A549 (cell line): ENCODE measurements around the gene INTS7.

ENCODE experiments used
- BHLHE40 ChIP-seq: IDR thresholded peaks from 2 replicates; pipeline ENCODE4 v1.6.1; 2012; ENCODE audit warnings: low read depth, low read length, inconsistent platforms
- CBX2 ChIP-seq: fragments of 200-600 bp; sonication (generic); IDR thresholded peaks from 2 replicates; pipeline ENCODE4 v1.6.1; 2016; ENCODE audit warnings: low read depth, mild to moderate bottlenecking, borderline replicate concordance
- CBX8 ChIP-seq: fragments of 200-600 bp; sonication (generic); IDR thresholded peaks from 2 replicates; pipeline ENCODE4 v1.6.1; 2016
- CTCF ChIP-seq: fragments of >200 bp; sonication (Bioruptor Twin); formaldehyde crosslinking; IDR thresholded peaks from 3 replicates; pipeline ENCODE4 v1.5.1; 2016
- EP300 ChIP-seq, 2 experiments: fragments of >200 bp; sonication (Bioruptor Twin); formaldehyde crosslinking; IDR thresholded peaks; 2 replicates in 1 of 2; 3 replicates in 1 of 2; pipeline ENCODE4 v1.6.1; 2016 to 2017
- HMGXB4 ChIP-seq: fragments of 250-450 bp; sonication (Bioruptor Pico); IDR thresholded peaks from 2 replicates; pipeline ENCODE4 v1.5.0; 2021; ENCODE audit warnings: mild to moderate bottlenecking, moderate library complexity, borderline replicate concordance
- MAX ChIP-seq: IDR thresholded peaks from 2 replicates; pipeline ENCODE4 v1.6.1; 2012
- MAZ ChIP-seq: fragments of 150-350 bp; IDR thresholded peaks from 2 replicates; pipeline ENCODE4 v1.6.1; 2014; ENCODE audit warnings: antibody characterized with exemption, low read depth, low read length, borderline replicate concordance
- NR3C1 ChIP-seq: fragments of >200 bp; sonication (Bioruptor Twin); formaldehyde crosslinking; IDR thresholded peaks from 3 replicates; pipeline ENCODE4 v1.6.1; 2017
- RAD21 ChIP-seq, 2 experiments: fragments of >200 bp in 1 of 2; sonication (Bioruptor Twin) in 1 of 2; formaldehyde crosslinking in 1 of 2; IDR thresholded peaks in 1 of 2; conservative IDR thresholded peaks in 1 of 2; 2 replicates in 1 of 2; 3 replicates in 1 of 2; pipeline ENCODE4 v1.6.1; 2012 to 2018; ENCODE audit warnings: inconsistent platforms in 1 of 2
- RCOR1 ChIP-seq: fragments of 150-350 bp; IDR thresholded peaks from 2 replicates; pipeline ENCODE4 v1.6.1; 2014; ENCODE audit warnings: antibody characterized with exemption, low read length, low read depth
- SMC3 ChIP-seq: fragments of >200 bp; sonication (Bioruptor Twin); formaldehyde crosslinking; IDR thresholded peaks from 3 replicates; pipeline ENCODE4 v1.6.1; 2018; ENCODE audit warnings: inconsistent platforms
- TP53 ChIP-seq: fragments of 250-450 bp; sonication (Bioruptor Pico); IDR thresholded peaks from 2 replicates; pipeline ENCODE4 v1.5.0; 2021; ENCODE audit warnings: mild to moderate bottlenecking, moderate library complexity
- USF2 ChIP-seq: fragments of 450-650 bp; IDR thresholded peaks from 2 replicates; pipeline ENCODE4 v1.6.1; 2014; ENCODE audit warnings: antibody characterized with exemption

- no peak for TF ChIP-seq RAD21 (conservative IDR thresholded peaks at IDR 0.05 in 1 of 2, IDR thresholded peaks at IDR 0.05 in 1 of 2)
- no peak for TF ChIP-seq CTCF
- TF ChIP-seq TP53 (CRISPR knock-in tag): no peak
- TF ChIP-seq USF2: no peak
- TF ChIP-seq MAX: no peak
- no peak for TF ChIP-seq SMC3
- TF ChIP-seq EP300 (IDR thresholded peaks at IDR 0.05): no peak
- no peak for TF ChIP-seq CBX8
- TF ChIP-seq MAZ: no peak
- no peak for TF ChIP-seq RCOR1
- no peak for TF ChIP-seq NR3C1
- TF ChIP-seq CBX2: no peak
- no peak for TF ChIP-seq BHLHE40
- no peak for TF ChIP-seq HMGXB4 (CRISPR knock-in tag)
Measured at GRCh38 chr1:211952299-211952698, 83.1 kb downstream of the INTS7 start.
